ENCODE data around the gene SPATA12. TPM values are rescaled to one million over a fixed set of nuclear protein-coding genes. Genes with fewer than 3 reads are reported as not detected.
A peak's percentile ranks its signal among the peaks of the same experiment; 100 is the strongest.

Gene SPATA12
- total and polyA plus RNA-seq, 7 donors = 0.26 TPM; not detected in 6

GRCh38 chr3:57116501-57116900 is 56.0 kb downstream of the SPATA12 start:
- no peak for TF ChIP-seq CTCF (IDR thresholded peaks at IDR 0.05)
- no peak for TF ChIP-seq POLR2A (IDR thresholded peaks at IDR 0.05)
- TF ChIP-seq EP300 (IDR thresholded peaks at IDR 0.05) = no peak
- no peak for TF ChIP-seq POLR2AphosphoS5 (IDR thresholded peaks at IDR 0.05)
- Histone ChIP-seq H3K4me3 (no peak overlapping the region), H3K4me1 (peaks cover 0 to 48% (median 22%) of the 10 kb centered on the region in 4 donors), H3K36me3 (peaks cover 0 to 21% (median 0%) of the 10 kb centered on the region in 4 donors), H3K9me3 (no peaks in the 10 kb centered on the region), H3K27ac (no peak overlapping the region), H3K27me3 (no peaks in the 10 kb centered on the region)
- intact Hi-C loops (cut with DNase I) = no loop called here
- WGBS, 2 donors = 90 to 96% methylated on average over 3 of the region's 3 CpGs
- no peak for DNase-seq

- Histone ChIP-seq H3K9me3 (no peaks in the 10 kb centered on the region), H3K4me3 (no peak overlapping the region), H3K27ac (peak overlapping the region in 2 of 4 donors; percentile 80 to 85), H3K36me3 (peaks cover 0 to 13% (median 0%) of the 10 kb centered on the region in 4 donors), H3K4me1 (peaks cover 0 to 59% (median 24%) of the 10 kb centered on the region in 4 donors), H3K27me3 (no peaks in the 10 kb centered on the region)
- WGBS, 2 donors = 60 to 62% methylated on average over 3 of the region's 3 CpGs
- no peak for TF ChIP-seq CTCF (IDR thresholded peaks at IDR 0.05)
- no peak for TF ChIP-seq POLR2A (IDR thresholded peaks at IDR 0.05)
- TF ChIP-seq POLR2AphosphoS5 (IDR thresholded peaks at IDR 0.05) = no peak
- no peak for TF ChIP-seq EP300 (IDR thresholded peaks at IDR 0.05)
- intact Hi-C loops (cut with DNase I) = no loop called here
- DNase-seq = no peak
These were observed 57.8 kb downstream of the SPATA12 start for GRCh38 chr3:57118254-57118653.

- Histone ChIP-seq H3K4me3 (peak overlapping the region in 1 of 4 donors; percentile 0), H3K27me3 (no peaks in the 10 kb centered on the region), H3K4me1 (peaks cover 0 to 77% (median 30%) of the 10 kb centered on the region in 4 donors), H3K36me3 (no peaks in the 10 kb centered on the region), H3K9me3 (no peaks in the 10 kb centered on the region), H3K27ac (peak overlapping the region in 3 of 4 donors; percentile 73 to 85 (median 80))
- TF ChIP-seq EP300 (IDR thresholded peaks at IDR 0.05) = peak in 1 of 4 donors; percentile 53
- TF ChIP-seq POLR2A (IDR thresholded peaks at IDR 0.05) = no peak
- TF ChIP-seq POLR2AphosphoS5 (IDR thresholded peaks at IDR 0.05) = peak; percentile 68 to 92 (median 84)
- intact Hi-C loops (cut with DNase I) = no loop called here
- peak; percentile 79 for DNase-seq
- 85% methylated on average over 3 of the region's 3 CpGs for WGBS, 2 donors
These were observed 59.6 kb downstream of the SPATA12 start for GRCh38 chr3:57120040-57120439.

GRCh38 chr3:57120451-57121174 is 60.1 kb downstream of the SPATA12 start:
- WGBS, 2 donors = 81% methylated on average over 10 of the region's 10 CpGs
- H3K4me3 ChIP-seq = peak overlapping the region in 1 of 4 donors; percentile 0
- DNase-seq = no peak
- TF ChIP-seq POLR2A (IDR thresholded peaks at IDR 0.05) (no peak), CTCF (IDR thresholded peaks at IDR 0.05) (no peak), EP300 (IDR thresholded peaks at IDR 0.05) (no peak), POLR2AphosphoS5 (IDR thresholded peaks at IDR 0.05) (no peak)
- H3K27ac ChIP-seq = peak overlapping the region in 3 of 4 donors; percentile 73 to 85 (median 80)
- intact Hi-C loops (cut with DNase I) = no loop called here
- no peaks in the 10 kb centered on the region for H3K27me3 ChIP-seq
- H3K4me1 ChIP-seq = peaks cover 0 to 81% (median 32%) of the 10 kb centered on the region in 4 donors
- H3K9me3 ChIP-seq = no peaks in the 10 kb centered on the region
- no peaks in the 10 kb centered on the region for H3K36me3 ChIP-seq

Other genes starting within 250 kb of the SPATA12 start
- 10 to 100 TPM; 16.8 to 46.8 (median 20.6) TPM for gene IL17RD, start 104.7 kb downstream of the SPATA12 start, total RNA-seq
- 1 to 10 TPM in 1 of 3 donors, under 1 TPM in 2; under 0.01 to 1.2 (median 0.60) TPM for gene IL17RD, start 104.7 kb downstream of the SPATA12 start, polyA plus RNA-seq
- 1 to 10 TPM in 1 of 4 donors, under 1 TPM in 1, not detected in 2; 0.82 to 3.6 TPM for gene HESX1, start 139.3 kb downstream of the SPATA12 start, total RNA-seq
- gene HESX1, start 139.3 kb downstream of the SPATA12 start, polyA plus RNA-seq = 1 to 10 TPM in 1 of 3 donors, not detected in 2; 1.4 TPM
- gene APPL1, start 167.1 kb downstream of the SPATA12 start, total RNA-seq = 10 to 100 TPM; 34.9 to 63.7 (median 54.3) TPM
- 10 to 100 TPM; 12.6 to 13.6 (median 13.5) TPM for gene APPL1, start 167.1 kb downstream of the SPATA12 start, polyA plus RNA-seq
- gene ASB14, start 232.0 kb downstream of the SPATA12 start, total RNA-seq = not detected
- not detected for gene ASB14, start 232.0 kb downstream of the SPATA12 start, polyA plus RNA-seq

Data from sigmoid colon (tissue), 7 donors.